Tongue (tissue), 2 donors: Measurements from ENCODE around the gene DDX39A. TPM values are rescaled to one million over a fixed set of nuclear protein-coding genes. Genes with fewer than 3 reads are reported as not detected.
"Not testable (repeated sequence)": the region's sequence is repeated elsewhere in the genome, so short reads cannot be mapped to it uniquely, and the experiment has no call there.

Experiments used
- DNase-seq: peaks from one replicate; pipeline ENCODE4 v3.0.0-alpha.2; 2015
- total RNA-seq: library from RNA; depleted of rRNA; stranded (reverse); fragments of >200 nt; gene quantifications from one replicate; pipeline ENCODE4 v1.2.3, GENCODE V29; 2014

The DDX39A gene
- total RNA-seq, 1 donor from 2014 or later = 48.2 TPM

DNA sequence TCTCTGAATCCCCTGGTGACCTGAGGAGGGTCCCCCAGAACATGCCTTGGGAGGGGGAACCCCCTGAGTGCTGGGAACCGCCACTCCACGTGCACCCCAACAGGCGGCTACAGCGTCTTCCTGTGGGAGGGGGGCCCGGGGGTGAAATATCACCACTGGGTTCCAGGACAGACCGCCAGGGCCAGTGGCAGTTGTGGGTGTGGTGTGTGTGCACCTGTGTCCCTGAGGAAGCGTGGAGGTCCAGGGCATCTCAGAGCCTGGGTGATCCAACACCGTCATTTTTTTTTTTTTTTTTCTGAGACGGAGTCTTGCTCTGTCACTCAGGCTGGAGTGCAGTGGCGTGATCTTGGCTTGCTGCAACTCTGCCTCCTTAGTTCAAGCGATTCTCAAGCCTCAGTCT lies 33.6 kb downstream of the DDX39A start:
- no peak for DNase-seq

DNA sequence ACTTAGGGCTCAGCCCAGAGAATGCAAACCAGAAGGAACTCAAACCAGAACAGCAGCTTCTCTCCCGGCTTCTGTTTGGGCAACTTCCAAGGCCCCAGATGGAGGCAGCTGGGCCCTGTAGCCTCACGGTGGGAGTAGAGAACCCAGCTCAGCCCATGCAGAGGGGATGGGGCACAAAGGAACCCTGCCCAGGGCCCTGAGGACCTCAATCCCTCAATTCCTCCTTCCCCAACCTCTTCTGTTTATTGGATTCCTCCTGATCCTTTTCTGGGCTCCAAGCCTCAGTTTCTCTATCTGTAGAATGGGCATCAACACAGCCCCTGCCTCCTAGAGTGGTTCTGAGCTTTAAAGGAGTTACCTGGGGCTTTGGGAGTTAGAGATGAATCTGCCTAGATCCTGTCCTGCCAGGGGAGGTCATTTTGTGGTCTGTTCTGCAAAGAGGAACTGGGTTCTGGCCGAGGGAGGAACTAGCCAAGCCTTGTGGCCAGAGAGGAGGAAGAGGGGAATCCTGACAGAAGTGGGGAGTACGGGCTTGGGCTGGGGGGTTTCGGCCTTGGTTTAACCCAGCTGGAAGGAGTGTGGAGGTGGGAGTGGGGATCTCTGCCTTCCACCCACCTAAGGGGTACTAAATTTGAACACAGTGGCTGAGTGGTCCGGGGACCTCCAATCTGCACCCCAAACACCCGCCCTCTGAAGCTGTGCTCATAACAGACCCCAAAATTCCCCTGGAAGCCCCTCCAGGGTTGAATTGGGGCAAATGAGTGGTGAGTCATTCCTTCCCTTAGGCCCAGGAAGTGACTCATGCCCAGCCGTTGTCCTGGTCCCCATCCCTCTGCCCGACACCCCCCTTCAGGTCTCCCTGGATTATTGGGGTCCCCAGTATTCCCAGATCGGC lies 35.2 kb downstream of the DDX39A start:
- peak; percentile 72 for DNase-seq

DNA sequence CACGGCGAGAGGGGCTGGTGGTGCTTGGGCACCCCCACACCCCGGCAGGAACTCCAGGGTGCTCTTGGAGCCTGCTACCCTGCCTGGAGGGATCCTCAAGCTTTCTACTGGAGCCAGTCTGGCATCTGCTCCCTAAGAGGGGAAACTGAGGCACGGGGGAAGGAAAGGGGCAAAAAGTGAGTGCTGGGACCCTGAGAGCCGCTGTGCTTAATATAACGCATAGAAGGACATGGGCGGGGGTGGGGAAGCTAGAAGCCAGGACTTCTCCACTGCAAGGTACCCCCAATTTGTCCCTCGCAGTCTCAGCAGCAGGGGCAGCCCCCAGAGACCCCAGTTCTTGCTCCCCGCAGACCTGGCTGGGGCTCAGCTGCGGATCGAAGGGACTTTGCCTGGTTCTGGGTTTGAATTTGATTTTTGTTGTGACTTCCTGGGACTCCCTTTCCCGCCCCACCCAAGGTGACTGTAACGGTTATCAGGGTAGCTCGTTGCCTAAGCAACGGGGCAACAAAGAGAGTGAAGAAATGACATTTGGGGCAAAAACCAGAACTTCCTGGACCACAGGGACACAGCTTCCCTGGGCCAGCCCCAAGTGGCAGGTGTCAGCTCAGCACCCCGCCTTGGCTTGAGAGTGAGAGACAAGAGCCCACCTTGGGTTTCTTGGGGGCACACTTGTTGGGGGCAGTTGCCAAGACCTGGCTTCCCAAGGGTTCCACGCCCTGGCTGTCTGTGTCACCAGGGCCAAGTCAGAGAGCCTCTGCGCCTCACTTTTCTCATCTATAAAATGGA lies 37.3 kb downstream of the DDX39A start:
- peak; percentile 45 for DNase-seq

DNA sequence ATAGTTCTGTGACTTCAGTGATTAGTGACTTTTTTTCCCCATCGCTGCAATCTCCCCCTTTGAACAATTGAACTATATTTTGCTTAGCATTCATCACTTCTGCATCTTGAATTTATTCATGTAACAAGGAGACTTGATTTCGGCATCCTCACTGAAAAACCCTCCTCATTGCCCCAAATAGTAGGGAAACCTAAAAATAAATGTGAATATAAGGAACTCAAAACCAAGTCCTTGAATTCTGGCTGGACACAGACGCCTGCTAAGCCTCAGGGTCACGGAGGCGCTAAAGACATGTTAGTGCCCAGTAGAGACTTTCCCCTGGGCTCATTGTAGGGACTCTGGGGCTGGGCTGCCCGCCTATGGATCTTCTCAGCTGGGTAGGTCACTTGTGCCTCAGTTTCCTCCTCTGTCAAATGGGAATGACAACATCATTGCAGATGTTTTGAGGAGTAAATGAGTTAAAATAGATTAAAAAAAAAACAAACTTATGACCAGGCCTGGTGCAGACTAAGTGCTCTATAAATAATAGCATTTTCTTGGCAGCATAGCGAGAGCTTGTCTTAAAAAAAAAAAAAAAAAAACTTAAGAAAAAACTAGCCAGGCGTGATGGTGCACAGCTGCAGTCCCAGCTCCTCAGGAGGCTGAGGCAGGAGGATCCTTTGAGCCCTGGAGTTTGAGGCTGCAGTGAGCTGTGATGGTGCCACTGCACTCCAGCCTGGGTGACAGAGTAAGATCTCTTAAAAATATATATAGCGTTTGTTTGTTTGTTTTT lies 39.7 kb downstream of the DDX39A start:
- no peak for DNase-seq

DNA sequence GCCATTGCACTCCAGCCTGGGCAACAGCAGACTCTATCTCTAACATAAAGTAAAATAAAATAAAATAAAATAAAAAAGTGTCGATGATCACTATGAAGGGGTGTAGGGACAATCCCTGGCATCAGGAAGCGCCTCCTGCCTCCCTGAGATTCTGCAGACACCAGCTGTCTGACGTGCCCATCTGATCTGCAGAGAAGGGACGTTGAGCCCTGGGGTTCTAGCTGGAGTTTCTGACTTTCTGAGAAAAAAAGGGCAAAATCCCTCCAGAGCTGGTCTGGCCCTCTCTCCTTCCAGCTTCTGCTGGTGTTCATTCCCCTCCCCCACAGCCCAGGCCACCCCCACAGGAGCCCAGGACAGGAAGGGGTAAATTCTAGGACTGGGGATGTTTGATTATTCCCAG lies 40.3 kb downstream of the DDX39A start:
- DNase-seq = no peak

DNA sequence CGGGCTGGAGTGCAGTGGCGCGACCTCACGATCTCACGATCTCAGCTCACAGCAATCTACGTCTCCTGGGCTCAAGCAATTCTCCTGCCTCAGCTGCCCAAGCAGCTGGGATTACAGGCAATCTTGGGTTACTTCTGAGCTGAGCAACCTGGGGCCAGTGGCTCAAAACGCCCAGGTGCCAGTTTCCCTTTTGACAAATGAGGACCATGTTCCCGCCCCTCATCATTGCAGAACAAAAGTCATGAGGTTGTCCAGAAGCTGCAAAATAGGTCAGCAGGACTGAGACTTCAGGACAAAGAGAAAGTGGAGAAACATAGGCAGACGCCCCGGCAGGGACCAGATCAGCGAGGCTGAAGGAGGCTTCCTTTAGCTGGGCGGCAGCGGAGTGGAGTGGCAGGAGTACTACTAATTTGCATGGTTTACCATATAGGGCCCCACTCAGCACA lies 41.2 kb downstream of the DDX39A start:
- DNase-seq = no peak

DNA sequence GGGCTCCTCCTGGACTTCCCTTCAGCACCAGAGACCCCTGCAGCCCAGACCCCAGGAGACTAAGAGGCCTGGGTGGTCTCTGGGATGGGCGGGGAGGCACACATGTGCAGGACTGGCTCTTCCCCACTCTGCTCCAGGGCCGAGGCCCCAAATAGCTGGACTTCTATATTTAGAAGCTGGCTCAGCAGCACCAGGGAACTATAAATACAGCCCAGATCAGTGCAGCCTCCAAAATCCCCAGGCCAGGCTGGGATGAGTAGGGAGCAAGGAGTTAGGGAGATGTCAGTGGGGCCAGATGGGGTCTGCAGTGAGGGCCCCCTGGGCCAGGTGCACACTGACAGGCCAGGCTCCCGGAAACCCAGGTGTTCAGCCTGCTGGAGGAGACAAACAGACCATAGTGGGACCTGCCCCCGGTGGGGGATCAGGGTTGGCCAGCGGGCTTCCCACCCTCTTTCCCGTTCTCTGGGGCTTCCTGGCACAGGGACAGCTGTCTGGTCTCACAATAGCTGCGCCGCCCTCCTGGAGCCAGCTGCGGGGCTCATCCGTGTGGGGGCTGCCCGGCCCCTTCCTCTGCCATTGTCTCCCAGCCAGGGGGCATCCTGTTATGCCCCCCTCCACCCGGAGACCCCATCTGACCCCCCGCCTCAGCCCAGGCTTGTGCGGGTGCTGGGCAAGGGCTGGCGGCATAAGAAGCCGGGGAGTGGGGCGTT lies 43.4 kb downstream of the DDX39A start:
- peak; percentile 87 for DNase-seq

DNA sequence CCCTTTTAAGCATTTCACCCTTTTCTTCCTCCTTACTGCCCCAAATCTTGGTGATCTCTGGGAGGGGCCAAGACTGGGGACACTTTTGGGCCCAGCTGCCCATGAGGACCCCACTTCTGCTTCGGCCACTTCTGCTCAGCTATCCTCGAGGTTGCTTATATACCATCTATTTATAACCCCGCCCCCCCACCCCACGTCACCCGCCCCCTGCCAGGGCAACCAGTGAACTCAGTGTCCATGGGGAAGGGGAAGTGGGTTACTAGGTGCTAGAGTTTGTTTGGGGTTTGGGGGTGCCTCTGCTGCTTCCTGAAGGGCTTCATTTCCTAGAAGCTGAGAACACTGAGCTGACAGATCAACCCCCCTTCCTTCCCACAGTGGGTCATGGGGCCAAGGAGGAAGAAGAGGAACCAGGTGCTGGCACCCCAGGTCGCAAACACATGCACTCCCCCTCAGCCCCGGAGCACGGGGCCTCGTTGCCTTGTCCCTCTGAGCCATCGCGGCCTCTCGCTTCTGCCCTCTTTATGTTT lies 44.0 kb downstream of the DDX39A start:
- no peak for DNase-seq

DNA sequence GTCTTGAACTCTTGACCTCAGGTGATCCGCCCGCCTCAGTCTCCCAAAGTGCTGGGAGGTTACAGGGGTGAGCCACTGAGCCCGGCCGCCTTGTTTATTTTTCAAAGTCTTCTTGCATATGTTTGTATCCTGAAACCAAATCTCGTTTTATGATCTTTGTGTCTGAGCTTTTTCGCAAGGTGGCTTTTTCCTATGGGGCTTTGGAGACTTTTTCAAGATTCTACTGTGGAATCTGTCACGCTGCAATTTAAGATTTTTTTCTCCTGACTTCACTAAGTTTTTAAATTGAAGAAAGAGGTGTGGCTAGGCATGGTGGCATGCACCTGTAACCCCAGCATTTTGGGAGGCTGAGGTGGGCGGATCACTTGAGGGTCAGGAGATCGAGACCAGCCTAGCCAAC lies 44.8 kb downstream of the DDX39A start:
- DNase-seq = not testable (repeated sequence)

DNA sequence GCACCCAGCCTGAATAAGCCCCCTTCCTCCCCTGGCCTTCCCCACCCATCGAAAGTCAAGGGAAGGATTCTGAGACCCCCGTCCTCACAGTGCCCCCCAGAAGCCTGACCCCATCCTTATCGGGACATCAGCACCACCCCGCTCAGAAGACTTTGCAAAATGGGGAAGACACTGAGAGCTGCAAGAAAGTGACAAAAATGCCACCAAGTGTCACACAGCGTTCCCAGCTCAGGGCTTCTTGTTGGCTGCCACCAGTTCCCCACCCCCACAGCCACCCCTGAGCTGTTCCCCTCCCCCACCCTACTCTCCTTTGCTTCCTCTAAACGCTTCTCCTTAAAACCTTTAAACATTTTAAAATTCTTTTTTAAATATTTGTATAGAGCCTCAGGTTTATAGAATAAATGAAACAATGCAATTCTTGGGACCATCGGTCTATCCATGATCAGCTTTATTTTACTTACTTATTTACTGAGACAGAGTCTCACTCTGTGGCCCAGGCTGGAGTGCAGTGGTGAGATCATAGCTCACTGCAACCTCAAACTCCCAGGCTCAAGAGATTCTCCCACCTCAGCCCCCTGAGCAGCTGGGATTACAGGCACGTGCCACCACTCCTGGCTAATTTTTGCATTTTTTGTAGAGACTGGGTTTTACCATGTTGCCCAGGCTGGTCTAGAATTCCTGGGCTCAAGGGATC lies 46.6 kb downstream of the DDX39A start:
- DNase-seq = not testable (repeated sequence)

DNA sequence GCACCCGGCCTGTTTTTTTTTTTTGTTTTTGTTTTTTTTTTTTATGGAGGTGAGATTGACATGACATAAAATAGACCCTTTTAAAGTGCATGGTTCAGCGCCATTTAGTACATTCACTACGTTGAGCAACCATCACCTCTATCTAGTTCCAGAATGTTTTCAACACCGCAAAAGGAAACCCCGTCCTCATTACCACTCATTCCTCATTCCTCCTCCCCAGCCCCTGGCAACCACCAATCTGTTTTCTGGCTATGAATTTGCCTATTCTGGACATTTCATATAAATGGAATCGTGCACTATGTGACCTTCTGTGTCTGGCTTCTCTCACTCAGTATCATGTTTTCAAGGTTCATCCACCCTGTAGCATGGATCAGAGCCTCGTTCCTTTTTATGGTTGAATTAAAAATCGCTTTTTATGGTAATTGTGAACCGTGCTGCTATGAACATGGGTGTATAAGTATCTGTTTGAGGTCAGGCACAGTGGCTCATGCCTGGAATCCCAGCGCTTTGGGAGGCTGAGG lies 47.8 kb downstream of the DDX39A start:
- no peak for DNase-seq

DNA sequence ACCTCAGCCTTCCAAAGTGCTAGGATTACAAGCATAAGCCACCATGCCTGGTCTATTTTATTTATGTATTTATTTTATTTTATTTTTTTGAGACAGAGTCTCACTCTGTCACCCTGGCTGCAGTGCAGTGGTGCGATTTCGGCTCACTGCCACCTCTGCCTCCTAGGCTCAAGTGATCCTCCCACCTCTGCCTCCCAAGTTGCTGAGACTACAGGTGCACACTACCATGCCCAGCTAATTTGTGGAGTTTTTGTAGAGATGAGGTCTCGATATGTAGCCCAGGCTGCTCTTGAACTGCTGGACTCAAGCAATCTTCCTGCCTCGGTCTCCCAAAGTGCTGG lies 48.2 kb downstream of the DDX39A start:
- DNase-seq = no peak

DNA sequence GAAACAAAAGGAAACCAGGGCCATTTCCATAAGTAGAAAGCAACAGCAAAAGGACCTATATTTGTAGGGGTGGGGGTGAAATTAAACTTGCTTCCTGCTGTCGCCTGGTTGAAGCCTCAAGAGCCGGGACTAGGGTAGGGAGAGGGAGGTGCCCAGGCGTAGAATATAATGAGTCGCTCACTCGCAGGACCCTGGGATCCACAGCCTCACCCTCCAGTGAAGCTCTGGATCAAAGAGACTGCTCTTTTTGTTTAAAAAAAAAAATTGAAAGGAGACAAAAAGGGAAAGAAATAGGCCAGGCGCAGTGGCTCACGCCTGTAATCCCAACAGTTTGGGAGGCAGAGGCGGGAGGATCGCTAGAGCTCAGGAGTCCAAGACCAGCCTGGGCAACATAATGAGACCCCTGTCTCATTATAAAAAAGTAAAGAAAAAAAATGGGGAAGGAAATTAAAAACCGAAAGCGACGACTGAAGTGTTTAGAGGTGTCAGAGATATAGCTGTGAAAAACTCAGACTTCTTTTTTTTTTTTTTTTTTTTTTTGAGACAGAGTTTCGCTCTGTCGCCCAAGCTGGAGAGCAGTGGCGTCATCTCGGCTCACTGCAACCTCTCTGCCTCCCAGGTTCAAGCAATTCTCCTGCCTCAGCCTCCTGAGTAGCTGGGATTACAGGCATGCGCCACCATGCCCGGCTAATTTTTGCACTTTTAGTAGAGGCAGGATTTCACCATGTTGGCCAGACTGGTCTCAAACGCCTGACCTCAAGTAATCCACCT lies 48.8 kb downstream of the DDX39A start:
- no peak for DNase-seq

DNA sequence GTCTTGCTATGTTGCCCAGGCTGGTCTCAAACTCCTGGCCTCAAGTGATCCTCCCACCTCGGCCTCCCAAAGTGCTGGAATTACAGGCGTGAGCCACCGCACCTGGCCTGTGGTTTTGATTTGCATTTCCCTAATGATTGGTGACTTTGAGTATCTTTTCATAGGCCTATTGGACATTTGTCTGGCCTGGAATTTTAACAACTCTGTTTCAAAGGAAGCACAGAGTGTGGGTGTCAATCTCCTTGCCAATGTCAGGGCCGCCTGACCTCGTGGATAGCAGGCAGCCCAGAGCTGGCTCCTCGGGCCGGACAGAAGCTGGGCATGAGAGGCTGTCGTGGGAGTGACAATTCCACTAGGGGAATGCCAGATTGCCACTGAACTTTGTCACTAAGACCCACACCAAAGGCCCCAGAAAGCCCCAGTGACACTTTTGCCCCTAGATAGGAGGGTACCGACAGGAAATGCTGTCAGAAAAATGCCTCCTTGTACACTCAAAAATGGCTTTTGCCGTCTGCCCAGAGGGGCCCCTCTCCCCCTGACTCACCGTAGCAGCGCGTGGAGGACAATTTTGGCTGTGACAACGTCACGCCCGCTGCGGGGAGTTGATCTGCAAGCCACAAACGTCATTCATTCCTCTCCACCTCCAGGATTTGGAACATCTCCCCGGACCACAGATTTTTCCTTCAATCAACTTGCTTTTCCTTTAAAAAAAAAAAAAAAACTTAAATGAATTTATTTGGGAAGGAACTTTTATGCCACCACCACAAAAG lies 49.6 kb downstream of the DDX39A start:
- DNase-seq = peak; percentile 49

DNA sequence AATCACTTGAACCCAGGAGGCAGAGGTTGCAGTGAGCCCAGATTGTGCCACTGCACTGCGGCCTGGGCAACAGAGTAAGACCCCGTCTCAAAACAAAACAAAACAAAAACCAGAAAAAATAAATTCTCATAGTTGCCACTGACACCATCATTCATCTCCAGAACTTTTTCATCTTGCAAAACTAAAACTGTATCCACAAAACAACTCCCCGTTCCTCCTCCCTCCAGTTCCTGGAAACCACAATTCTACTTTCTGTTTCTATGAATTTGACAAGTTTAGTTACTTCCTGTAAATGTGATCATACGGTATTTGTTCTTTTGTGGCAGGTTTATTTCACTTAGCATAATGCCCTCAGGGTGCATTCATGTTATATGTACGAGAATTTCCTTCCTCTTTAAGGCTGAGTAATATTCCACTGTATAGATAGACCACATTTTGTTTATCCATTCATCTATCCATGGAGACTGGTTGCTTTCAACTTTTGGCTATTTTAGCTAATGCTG lies 51.1 kb downstream of the DDX39A start:
- DNase-seq = no peak

DNA sequence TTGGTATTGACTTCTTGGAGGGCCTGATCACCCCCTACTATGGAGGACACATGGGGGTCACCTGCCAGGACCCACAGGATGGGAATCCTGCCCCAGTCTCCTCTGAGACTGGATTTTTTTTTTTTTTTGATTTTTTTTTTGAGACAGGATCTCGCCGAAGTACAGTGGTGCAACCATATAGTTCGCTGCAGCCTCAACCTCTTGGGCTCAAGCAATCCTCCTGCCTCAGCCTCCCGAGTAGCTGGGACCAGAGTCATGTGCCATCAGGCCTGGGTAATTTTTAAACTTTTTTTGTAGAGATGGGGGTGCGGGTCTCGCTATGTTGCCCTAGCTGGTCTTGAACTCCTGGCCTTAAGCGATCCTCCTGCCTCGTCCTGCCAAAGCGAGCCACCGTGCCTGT lies 52.1 kb downstream of the DDX39A start:
- DNase-seq = no peak

DNA sequence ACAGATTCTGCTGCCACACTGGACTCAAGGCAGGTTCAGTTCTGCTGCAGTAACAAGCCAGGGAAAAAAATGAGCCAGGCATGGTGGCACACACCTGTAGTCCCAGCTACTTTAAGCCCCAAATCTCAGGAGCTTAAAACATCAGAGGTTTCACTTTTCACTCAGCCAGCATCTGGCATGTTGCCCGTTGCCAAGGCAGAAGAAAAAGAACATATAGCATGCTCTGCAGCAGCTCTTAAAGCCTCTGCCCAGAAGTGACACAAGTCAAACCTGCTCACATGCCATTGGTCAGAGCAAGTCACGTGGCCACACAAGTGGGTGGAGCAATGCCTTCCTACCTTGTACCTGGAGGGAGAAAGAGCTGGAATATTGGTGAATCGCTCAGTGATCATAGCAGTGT lies 52.6 kb downstream of the DDX39A start:
- DNase-seq = peak; percentile 87

DNA sequence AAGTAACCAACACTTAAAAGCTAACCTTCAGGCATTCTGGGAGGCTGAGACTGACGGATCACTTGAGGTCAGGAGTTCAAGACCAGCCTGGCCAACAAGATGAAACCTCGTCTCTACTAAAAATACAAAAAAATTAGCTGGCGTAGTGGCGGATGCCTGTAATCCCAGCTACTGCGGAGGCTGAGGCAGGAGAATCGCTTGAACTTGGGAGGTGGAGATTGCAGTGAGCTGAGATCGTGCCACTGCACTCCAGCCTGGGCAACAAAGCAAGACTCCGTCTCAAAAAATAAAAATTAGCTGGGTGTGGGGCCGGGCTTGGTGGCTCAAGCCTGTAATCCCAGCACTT lies 55.1 kb downstream of the DDX39A start:
- not testable (repeated sequence) for DNase-seq
